NT2/D1 (cell line): Measurements from ENCODE around the gene MCM8.

Experiments used
- SUZ12 ChIP-seq: IDR thresholded peaks from 2 replicates; pipeline ENCODE4 v1.6.1; 2011; ENCODE audit not compliant: insufficient read length, insufficient read depth; ENCODE audit errors: extremely low read depth
- YY1 ChIP-seq: IDR thresholded peaks from 2 replicates; pipeline ENCODE4 v1.6.1; 2011; ENCODE audit not compliant: insufficient read length, insufficient read depth
- ZNF274 ChIP-seq: IDR thresholded peaks from 2 replicates; pipeline ENCODE4 v1.6.1; 2011; ENCODE audit warnings: mild to moderate bottlenecking, low read depth, low read length

- TF ChIP-seq SUZ12 (no peak), ZNF274 (no peak), YY1 (no peak)
These were observed 11.9 kb upstream of the MCM8 start for GRCh38 chr20:5938456-5939029.
